ENCODE data around the gene LRFN5.

GRCh38 chr14:41915732-41916131 is 309.1 kb downstream of the LRFN5 start:
- TF ChIP-seq EZH2 (IDR thresholded peaks at IDR 0.05; ENCODE audit: low read depth, unreplicated experiment) (no peak), STAT1 (IDR thresholded peaks at IDR 0.05; ENCODE audit: unreplicated experiment) (no peak), CTCF (conservative IDR thresholded peaks at IDR 0.05; ENCODE audit: low read depth in 2 of 2) (no peak), POLR2AphosphoS5 (IDR thresholded peaks at IDR 0.05; ENCODE audit: low read depth) (no peak), EZH2phosphoT487 (IDR thresholded peaks at IDR 0.05; ENCODE audit: unreplicated experiment) (no peak)

Measured in GM23338 (cell line).